Kidney epithelial cell (primary cell): Measurements from ENCODE around the gene PODXL2. TPM values are rescaled to one million over a fixed set of nuclear protein-coding genes. Genes with fewer than 3 reads are reported as not detected.

Source experiments
- DNase-seq: peaks from one replicate; pipeline ENCODE4 v3.0.0-alpha.2; 2010; ENCODE audit warnings: low read depth
- H3K27me3 ChIP-seq: 2 replicates; pipeline ENCODE4 v1.6.0; 2011; ENCODE audit warnings: low read length; ENCODE audit not compliant: control insufficient read depth, insufficient read depth
- H3K36me3 ChIP-seq: 2 replicates; pipeline ENCODE4 v1.5.1; 2011; ENCODE audit warnings: low read length; ENCODE audit not compliant: control insufficient read depth, insufficient read depth
- H3K4me3 ChIP-seq: 2 replicates; pipeline ENCODE4 v1.5.1; 2011; ENCODE audit warnings: low read depth, mild to moderate bottlenecking, control low read depth, low read length
- CTCF ChIP-seq: IDR thresholded peaks from 2 replicates; pipeline ENCODE4 v1.5.1; 2011; ENCODE audit warnings: mild to moderate bottlenecking, moderate library complexity, low read length, control low read depth, inconsistent platforms; ENCODE audit not compliant: insufficient read depth, poor library complexity, severe bottlenecking
- total RNA-seq: library from RNA; depleted of rRNA; stranded (reverse); fragments of >200 nt; gene quantifications from 2 replicates; pipeline ENCODE4 v1.2.3, GENCODE V29; 2015

PODXL2 gene
- total RNA-seq, 1 donor from 2014 or later = 69.5 TPM

GRCh38 chr3:127608362-127608718 is 20.6 kb upstream of the PODXL2 start:
- no peak overlapping the region for H3K4me3 ChIP-seq
- H3K36me3 ChIP-seq = peaks cover 2% of the 10 kb centered on the region
- no peak for DNase-seq
- TF ChIP-seq CTCF = no peak
- no peaks in the 10 kb centered on the region for H3K27me3 ChIP-seq

GRCh38 chr3:127610105-127610504 is 18.9 kb upstream of the PODXL2 start:
- Histone ChIP-seq H3K4me3 (no peak overlapping the region), H3K36me3 (peaks cover 2% of the 10 kb centered on the region), H3K27me3 (no peaks in the 10 kb centered on the region)
- no peak for TF ChIP-seq CTCF
- no peak for DNase-seq

GRCh38 chr3:127611251-127611650 is 17.7 kb upstream of the PODXL2 start:
- Histone ChIP-seq H3K27me3 (no peaks in the 10 kb centered on the region), H3K36me3 (peaks cover 2% of the 10 kb centered on the region)
- DNase-seq = no peak

GRCh38 chr3:127612966-127613365 is 16.0 kb upstream of the PODXL2 start:
- Histone ChIP-seq H3K4me3 (no peak overlapping the region), H3K36me3 (no peaks in the 10 kb centered on the region)
- DNase-seq = peak; percentile 43

More at GRCh38 chr3:127611251-127611650, 17.7 kb upstream of the PODXL2 start:
- no peak overlapping the region for H3K4me3 ChIP-seq
- no peak for TF ChIP-seq CTCF

GRCh38 chr3:127613406-127613805 is 15.6 kb upstream of the PODXL2 start:
- no peaks in the 10 kb centered on the region for H3K27me3 ChIP-seq
- TF ChIP-seq CTCF = no peak
- no peaks in the 10 kb centered on the region for H3K36me3 ChIP-seq
- no peak for DNase-seq
- H3K4me3 ChIP-seq = no peak overlapping the region

More at GRCh38 chr3:127612966-127613365, 16.0 kb upstream of the PODXL2 start:
- TF ChIP-seq CTCF = no peak
- H3K27me3 ChIP-seq = no peaks in the 10 kb centered on the region

- H3K36me3 ChIP-seq = no peaks in the 10 kb centered on the region
Measured at GRCh38 chr3:127614928-127615589, 13.9 kb upstream of the PODXL2 start.

More at GRCh38 chr3:127614928-127615589, 13.9 kb upstream of the PODXL2 start:
- TF ChIP-seq CTCF = no peak
- DNase-seq = no peak
- no peak overlapping the region for H3K4me3 ChIP-seq
- no peaks in the 10 kb centered on the region for H3K27me3 ChIP-seq
